ENCODE results near the gene TMIE. TPM values are rescaled to one million over a fixed set of nuclear protein-coding genes. Genes with fewer than 3 reads are reported as not detected.

The TMIE gene
- total and polyA plus RNA-seq, 4 donors, result 0.32 to 0.71 (median 0.57) TPM

DNA sequence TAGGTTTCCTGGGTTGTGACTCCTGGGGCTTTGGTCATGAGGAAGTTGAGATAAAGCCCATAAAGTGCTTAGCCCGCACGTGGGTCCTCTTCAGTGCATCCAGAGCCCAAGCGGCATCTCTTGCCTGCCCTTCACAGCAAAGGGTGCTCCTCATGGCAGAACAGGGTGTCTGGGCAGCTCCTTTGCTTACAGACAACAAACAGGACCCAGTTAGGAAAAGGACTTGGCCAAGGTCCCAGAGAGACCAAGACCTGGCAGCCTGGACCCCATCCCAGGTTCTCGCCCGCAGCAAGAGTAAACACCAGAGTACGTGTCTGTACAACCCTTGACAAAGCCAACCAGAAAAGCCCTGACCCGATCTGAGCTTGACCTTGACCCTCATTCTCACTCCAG is 34.7 kb upstream of the TMIE start:
- TF ChIP-seq CTCF (IDR thresholded peaks at IDR 0.05; ENCODE audit: control extremely low read depth, extremely low read depth), result no peak
- no peak for ATAC-seq (ENCODE audit: insufficient read depth, low FRiP score)
- WGBS, 2 donors, result 57 to 79% methylated on average over 7 of the region's 7 CpGs

GRCh38 chr3:46667061-46667621 is 34.1 kb upstream of the TMIE start:
- no peak for TF ChIP-seq CTCF (IDR thresholded peaks at IDR 0.05; ENCODE audit: control extremely low read depth, extremely low read depth)
- WGBS, 2 donors, result 88% methylated on average over 8 of the region's 8 CpGs
- no peak for ATAC-seq (ENCODE audit: insufficient read depth, low FRiP score)

More for the DNA sequence above, 34.7 kb upstream of the TMIE start:
- DNase-seq, result no peak
- peak overlapping the region in 1 of 2 donors; percentile 17 for H3K27ac ChIP-seq (ENCODE audit: low read depth in 1 of 2, low read length in 1 of 2)
- no peak overlapping the region for H3K9ac ChIP-seq (ENCODE audit: insufficient read depth in 1 of 2, low read length in 2 of 2)
- H3K4me3 ChIP-seq, result no peak overlapping the region
- no peaks in the 10 kb centered on the region for H3K9me3 ChIP-seq (ENCODE audit: control insufficient read depth in 4 of 4, insufficient read depth in 3 of 4, low read length in 3 of 4)
- H3K36me3 ChIP-seq (ENCODE audit: control insufficient read depth in 4 of 4, insufficient read depth in 4 of 4, low read length in 4 of 4), result peaks cover 0 to 8% (median 0%) of the 10 kb centered on the region in 4 donors
- H3K4me1 ChIP-seq (ENCODE audit: control insufficient read depth in 5 of 5, insufficient read depth in 5 of 5, low read length in 5 of 5), result peaks cover 0 to 23% (median 11%) of the 10 kb centered on the region in 5 donors
- no peaks in the 10 kb centered on the region for H3K27me3 ChIP-seq (ENCODE audit: control insufficient read depth in 3 of 3, insufficient read depth in 3 of 3, low read length in 2 of 3)

GRCh38 chr3:46667657-46668056 is 33.5 kb upstream of the TMIE start:
- no peak for ATAC-seq (ENCODE audit: insufficient read depth, low FRiP score)
- no peak overlapping the region for H3K9ac ChIP-seq (ENCODE audit: insufficient read depth in 1 of 2, low read length in 2 of 2)
- H3K36me3 ChIP-seq (ENCODE audit: control insufficient read depth in 4 of 4, insufficient read depth in 4 of 4, low read length in 4 of 4), result peaks cover 0 to 15% (median 0%) of the 10 kb centered on the region in 4 donors
- no peaks in the 10 kb centered on the region for H3K27me3 ChIP-seq (ENCODE audit: control insufficient read depth in 3 of 3, insufficient read depth in 3 of 3, low read length in 2 of 3)
- peaks cover 0 to 17% (median 7%) of the 10 kb centered on the region in 5 donors for H3K4me1 ChIP-seq (ENCODE audit: control insufficient read depth in 5 of 5, insufficient read depth in 5 of 5, low read length in 5 of 5)
- DNase-seq, result no peak
- no peak for TF ChIP-seq CTCF (IDR thresholded peaks at IDR 0.05; ENCODE audit: control extremely low read depth, extremely low read depth)
- H3K27ac ChIP-seq (ENCODE audit: low read depth in 1 of 2, low read length in 1 of 2), result no peak overlapping the region
- H3K9me3 ChIP-seq (ENCODE audit: control insufficient read depth in 4 of 4, insufficient read depth in 3 of 4, low read length in 3 of 4), result no peaks in the 10 kb centered on the region
- no peak overlapping the region for H3K4me3 ChIP-seq
- 88 to 94% methylated on average over 9 of the region's 9 CpGs for WGBS, 2 donors

More at GRCh38 chr3:46667061-46667621, 34.1 kb upstream of the TMIE start:
- peaks cover 0 to 22% (median 11%) of the 10 kb centered on the region in 5 donors for H3K4me1 ChIP-seq (ENCODE audit: control insufficient read depth in 5 of 5, insufficient read depth in 5 of 5, low read length in 5 of 5)
- H3K27ac ChIP-seq (ENCODE audit: low read depth in 1 of 2, low read length in 1 of 2), result no peak overlapping the region
- peaks cover 0 to 15% (median 0%) of the 10 kb centered on the region in 4 donors for H3K36me3 ChIP-seq (ENCODE audit: control insufficient read depth in 4 of 4, insufficient read depth in 4 of 4, low read length in 4 of 4)
- H3K4me3 ChIP-seq, result no peak overlapping the region
- H3K9me3 ChIP-seq (ENCODE audit: control insufficient read depth in 4 of 4, insufficient read depth in 3 of 4, low read length in 3 of 4), result no peaks in the 10 kb centered on the region
- H3K27me3 ChIP-seq (ENCODE audit: control insufficient read depth in 3 of 3, insufficient read depth in 3 of 3, low read length in 2 of 3), result no peaks in the 10 kb centered on the region
- H3K9ac ChIP-seq (ENCODE audit: insufficient read depth in 1 of 2, low read length in 2 of 2), result no peak overlapping the region
- no peak for DNase-seq

- H3K4me1 ChIP-seq (ENCODE audit: control insufficient read depth in 5 of 5, insufficient read depth in 5 of 5, low read length in 5 of 5), result peaks cover 0 to 12% (median 3%) of the 10 kb centered on the region in 5 donors
- H3K27me3 ChIP-seq (ENCODE audit: control insufficient read depth in 3 of 3, insufficient read depth in 3 of 3, low read length in 2 of 3), result no peaks in the 10 kb centered on the region
- DNase-seq (no peak), ATAC-seq (ENCODE audit: insufficient read depth, low FRiP score) (no peak)
- whole genome bisulfite sequencing, 2 donors, result 66 to 74% methylated on average over 8 of the region's 8 CpGs
- no peak overlapping the region for H3K27ac ChIP-seq (ENCODE audit: low read depth in 1 of 2, low read length in 1 of 2)
- H3K36me3 ChIP-seq (ENCODE audit: control insufficient read depth in 4 of 4, insufficient read depth in 4 of 4, low read length in 4 of 4), result peaks cover 0 to 17% (median 0%) of the 10 kb centered on the region in 4 donors
- no peak overlapping the region for H3K9ac ChIP-seq (ENCODE audit: insufficient read depth in 1 of 2, low read length in 2 of 2)
- H3K9me3 ChIP-seq (ENCODE audit: control insufficient read depth in 4 of 4, insufficient read depth in 3 of 4, low read length in 3 of 4), result no peaks in the 10 kb centered on the region
- TF ChIP-seq CTCF (IDR thresholded peaks at IDR 0.05; ENCODE audit: control extremely low read depth, extremely low read depth), result no peak
- no peak overlapping the region for H3K4me3 ChIP-seq
These were observed 33.1 kb upstream of the TMIE start for GRCh38 chr3:46668116-46668515.
